Amniotic stem cell (primary cell): ENCODE data around the gene TOX4.
"Not testable (repeated sequence)": the region's sequence is repeated elsewhere in the genome, so short reads cannot be mapped to it uniquely, and the experiment has no call there.

Experiments used
- DNase-seq: peaks from one replicate; lab custom pipeline; 2025; lab: John Stamatoyannopoulos, UW

TOX4 gene

DNA sequence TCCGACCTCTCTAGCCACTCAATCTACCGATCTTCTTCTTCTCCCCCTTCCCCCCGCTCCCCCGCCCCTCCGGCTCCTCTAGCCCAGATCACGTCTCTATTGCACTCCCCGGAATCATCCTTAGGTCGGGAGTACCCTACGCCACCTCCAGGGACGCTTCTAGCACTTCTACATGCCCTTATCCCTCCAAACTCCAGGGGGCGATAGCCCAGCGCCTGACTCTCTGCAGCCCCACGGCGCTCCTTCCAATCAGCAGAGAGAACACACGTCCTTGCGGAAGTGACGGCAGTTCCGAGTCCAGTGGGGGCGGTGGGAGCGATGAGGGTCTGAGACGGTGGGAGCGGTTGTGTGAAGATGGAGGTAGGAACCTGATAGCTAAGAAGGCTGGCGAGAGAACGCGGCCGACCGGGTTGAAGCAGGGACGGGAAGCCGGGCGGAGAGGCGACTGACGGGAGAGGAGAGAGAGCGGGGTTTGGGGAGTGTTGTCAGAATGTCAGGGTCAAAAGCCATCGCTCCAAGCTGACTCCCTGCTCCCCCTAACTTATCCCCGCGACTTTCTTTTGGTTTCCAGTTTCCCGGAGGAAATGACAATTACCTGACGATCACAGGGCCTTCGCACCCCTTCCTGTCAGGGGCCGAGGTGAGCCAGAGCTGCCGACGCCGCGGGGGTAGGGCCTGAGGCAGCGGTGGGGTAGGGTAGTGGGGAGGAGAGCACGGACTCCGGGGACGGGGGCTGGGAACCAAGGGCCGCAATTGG is at the start of gene TOX4, which contains the start of gene RAB2B:
Gene TOX4, plus strand, starts transcription at position 271 of the 757 bp plus-strand sequence. Its CDS starts 84 bp downstream, at position 355.
Gene RAB2B, minus strand, starts transcription at position 35 of the 757 bp plus-strand sequence. CDS start 87 bp downstream, outside the sequence.
- DNase-seq: peak; percentile 98

DNA sequence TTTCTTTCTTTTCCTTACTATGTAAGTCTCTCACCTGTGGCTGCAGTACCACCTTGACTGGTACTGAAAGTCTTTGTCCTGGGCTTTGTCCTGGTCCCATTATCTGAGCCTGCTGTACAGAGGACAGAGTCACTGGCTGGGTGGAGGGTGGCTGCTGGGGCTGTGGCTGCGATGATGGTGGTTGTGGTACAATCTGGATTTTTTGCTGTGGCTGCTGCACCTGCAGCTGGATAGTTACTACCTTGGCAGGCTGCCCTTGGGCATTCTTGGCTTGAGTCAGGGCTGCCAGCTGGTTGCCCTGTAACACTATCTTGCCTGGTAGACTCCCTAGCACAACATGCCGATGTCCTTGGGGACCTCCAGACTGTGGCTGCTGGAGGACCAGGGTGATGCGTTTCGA is 48.1 kb upstream of the TOX4 start:
- no peak for DNase-seq

DNA sequence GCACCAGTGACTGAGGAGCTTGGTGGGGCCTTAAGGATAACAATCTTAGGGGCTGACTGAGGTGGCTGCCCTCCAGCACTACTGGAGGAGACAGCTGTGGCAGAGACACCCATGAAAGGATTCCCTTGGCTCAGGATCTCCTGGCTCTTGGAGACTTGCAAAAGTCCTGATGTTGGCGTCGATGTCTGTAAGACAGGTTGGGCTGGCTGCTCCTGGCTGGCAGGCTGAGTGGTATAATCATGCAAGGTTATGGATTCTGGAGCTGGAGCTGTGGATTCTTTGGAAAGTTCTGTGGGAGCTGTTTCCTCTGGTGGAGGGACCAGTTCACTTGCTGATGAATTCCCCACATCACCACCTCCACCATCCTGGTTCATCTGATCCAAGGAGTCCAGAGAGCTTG is 45.9 kb upstream of the TOX4 start:
- DNase-seq: no peak

DNA sequence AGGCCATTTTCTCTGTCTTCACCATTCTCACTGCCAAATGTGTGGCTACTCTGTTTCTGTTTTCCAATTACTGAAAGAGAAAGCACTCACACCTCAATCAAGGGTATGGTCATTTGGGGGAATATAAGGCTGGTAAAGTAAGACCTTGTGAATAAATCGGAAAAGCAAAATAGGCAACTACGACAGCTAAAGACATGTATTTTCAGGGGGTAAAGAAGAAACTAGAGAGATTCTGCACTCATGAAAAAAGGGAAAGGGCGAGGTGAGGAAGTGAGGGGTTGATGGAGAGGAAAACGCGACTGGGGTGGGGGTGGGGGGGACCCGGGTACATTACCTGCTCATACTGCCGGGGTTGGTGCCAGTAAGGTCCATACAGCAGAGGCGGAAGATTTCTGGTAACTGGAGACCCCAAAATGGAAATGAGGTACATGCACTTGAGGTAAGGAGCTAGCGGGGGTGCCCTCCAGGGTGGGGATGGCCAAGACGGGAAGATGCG is 40.4 kb upstream of the TOX4 start:
- DNase-seq: no peak

DNA sequence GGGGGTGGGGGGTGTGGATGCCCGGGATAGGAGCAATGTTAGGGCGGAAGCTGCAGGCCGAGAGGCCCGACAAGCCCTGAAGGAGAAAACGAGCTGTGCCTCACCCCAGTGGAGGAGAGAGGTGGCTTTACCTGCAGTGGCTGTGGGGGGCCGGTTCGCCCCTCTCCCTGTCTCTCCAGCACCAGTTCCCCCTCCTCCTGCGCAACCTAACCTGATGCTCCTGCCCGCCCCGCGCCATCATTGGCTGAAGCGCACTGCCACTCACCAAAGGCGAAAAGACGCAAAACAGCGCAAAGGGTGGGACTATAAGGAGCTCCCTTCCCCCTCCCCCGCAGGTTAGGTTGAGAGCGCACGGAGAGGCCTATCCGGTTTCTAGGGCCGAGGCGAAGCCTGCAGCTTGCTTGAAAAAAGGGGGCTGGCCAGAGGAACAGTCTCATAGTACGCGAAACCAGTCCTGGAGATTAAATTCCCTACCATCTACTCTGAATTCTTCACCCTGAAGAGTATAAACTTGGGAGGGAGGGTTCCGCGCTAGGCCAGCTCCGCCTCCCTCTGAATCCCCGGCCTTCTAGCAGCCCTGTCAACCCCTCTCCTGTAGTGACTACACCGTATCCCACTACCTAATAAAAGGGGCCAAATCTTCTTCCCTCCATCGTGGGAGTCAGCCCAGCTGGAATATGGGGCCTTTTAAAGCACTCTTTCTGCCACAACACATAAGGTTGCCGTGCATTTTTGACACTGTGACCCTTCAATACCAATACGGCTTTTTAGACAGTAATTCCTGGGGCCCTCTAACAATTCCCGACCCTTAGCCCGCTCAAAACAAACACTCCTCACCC is 39.7 kb upstream of the TOX4 start:
- DNase-seq: peak; percentile 96

DNA sequence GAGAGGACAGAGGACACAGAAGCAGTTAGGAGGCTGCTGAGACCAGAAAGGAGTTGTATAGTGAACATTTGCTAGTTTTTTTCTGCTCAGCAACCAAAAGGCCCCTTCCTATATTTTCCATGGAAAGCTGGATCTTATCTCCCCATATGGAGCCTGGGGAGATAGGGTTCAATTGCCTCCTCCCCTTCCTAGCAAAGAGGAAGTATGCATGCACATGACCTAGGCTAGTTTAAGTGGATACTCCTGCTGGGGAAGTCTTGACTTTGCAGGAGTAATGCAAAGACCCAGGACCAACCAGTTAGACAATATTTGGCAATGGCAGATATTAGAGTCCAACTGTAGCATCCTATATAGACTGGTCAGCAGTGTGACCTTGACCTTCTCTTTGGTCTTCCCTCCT is 36.1 kb upstream of the TOX4 start:
- DNase-seq: no peak

DNA sequence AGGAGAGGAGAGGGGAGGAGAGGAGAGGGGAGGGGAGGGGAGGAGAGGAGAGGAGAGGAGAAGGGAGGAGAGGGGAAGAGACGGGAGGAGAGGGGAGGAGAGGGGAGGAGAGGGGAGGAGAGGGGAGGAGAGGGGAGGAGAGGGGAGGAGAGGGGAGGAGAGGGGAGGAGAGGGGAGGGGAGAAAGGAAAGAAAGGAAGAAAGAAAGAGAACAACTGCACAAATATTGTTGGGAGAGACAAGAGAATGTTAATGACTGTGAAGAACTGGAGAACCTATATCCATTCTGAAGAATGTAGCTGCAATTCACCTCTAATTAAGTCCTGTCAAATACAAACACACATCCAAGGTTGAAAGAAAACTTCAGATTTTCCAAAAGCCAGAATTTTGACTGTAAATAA is 34.3 kb upstream of the TOX4 start:
- DNase-seq: not testable (repeated sequence)

DNA sequence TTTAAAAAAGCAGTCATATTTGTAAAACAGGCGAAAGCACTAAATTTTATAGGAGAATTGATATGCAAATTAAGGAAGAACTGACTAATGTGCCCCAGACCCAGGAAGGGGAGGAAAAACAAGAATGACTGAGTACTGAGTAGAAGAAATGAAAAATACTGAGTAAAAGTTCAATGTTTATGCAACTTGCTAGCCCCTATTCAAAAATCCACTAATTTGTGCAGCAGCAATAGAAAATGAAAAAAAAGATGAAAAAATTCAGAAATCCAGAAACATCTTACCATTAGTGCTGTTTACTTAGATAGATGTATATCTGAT is 27.1 kb upstream of the TOX4 start:
- no peak for DNase-seq

DNA sequence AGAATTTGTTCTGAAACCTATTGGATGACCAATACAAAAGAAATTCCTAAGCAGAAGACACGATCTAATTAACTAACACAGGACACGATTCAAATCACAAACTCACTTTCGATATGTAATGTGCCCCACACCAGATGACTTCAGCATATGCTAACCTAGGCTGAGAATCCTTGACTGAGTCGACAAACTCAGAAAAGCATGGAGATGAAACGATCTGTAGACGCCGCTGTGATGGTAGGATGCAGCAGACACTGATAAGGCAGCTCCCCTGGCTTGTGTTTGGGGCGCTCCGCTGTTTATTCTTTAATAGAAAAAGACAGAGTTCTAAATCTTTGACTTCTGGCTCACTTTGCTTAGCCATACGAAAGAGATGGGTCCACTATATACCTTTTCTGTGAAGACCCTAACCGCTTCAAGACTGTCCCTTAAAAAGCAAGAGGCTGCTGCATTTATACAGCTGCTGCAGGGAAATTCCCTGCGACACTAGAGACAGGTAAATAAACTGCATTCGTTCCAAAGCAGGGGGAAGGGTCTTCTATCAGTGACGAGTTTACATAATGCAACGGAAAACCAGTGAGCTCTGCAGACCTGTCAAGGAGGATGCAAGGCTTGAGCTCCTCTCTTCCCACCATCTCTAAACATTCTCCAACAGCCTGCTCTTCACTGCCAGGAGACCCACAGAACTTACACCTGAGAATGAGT is 22.0 kb upstream of the TOX4 start:
- no peak for DNase-seq

DNA sequence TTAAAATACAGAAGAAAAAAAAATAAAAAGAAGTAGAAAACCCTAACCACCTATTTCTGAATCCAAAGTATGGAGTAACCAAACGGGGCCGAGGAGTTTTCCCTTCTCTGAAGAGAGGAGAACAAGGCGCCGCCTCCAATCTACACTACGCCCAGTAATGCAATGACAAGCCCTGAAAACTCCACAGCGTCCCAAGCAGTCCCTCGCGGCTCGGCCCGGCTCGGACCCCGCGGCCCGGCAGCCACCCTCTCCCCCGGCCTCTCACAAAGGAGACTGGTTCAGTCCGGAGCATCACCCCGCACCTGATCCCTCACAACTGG is 21.4 kb upstream of the TOX4 start:
- DNase-seq: peak; percentile 17

DNA sequence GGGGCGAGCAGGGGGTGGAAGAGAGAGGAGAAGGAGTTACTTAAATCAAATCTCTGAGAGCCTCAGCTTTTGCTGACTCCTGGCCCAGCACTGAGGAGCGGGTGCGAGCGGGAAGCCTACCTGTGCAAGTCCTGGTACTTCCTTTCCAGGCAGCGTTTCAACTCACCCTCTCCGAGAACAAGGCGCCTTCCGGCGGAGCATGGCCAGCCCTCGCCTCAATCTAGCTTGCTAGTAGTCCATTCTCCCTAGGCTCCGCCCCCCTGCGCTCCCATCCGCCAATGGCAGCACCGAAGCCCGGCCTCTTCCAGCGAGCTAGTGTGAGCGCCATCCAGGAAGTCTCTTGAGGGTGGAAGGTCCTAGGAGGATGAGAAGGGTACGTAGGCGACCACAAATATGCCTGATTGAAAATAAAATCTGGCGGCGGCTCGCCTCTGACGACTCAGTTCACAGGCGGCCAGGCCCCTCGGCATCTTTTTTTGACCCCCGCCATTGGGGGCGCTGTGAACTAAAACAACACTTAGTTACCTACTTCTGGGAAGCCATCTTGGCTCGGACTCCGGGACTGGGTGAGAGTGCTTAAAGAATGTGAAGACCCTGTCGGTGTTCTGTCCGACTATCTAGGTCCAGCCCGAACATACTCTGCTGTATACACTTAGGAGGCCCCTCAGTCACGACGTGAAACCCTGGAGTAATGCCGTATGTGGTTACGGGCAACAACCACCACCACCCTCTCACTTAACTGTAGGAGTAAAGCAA is 20.9 kb upstream of the TOX4 start, which contains the start of gene CHD8:
Gene CHD8, minus strand, starts transcription at position 212 of the 756 bp plus-strand sequence. CDS start 24,480 bp downstream, outside the sequence.
- DNase-seq: peak; percentile 98

DNA sequence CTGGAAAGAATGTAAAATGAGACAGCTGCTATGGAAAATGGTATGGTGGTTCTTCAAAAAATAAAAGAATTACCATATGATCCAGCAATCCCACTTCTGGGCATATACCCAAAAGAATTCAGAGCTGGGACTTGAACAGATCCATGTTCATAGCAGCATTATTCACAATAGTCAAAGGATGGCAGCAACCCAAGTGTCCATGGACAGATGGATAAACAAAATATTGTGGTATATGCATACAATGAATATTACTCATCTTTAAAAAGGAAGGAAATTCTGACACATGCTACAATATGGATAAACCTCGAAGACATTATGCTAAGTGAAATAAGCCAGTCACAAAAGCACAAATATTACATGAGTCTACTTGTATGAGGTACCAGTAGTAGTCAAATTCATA is 9.4 kb upstream of the TOX4 start:
- DNase-seq: peak; percentile 86

DNA sequence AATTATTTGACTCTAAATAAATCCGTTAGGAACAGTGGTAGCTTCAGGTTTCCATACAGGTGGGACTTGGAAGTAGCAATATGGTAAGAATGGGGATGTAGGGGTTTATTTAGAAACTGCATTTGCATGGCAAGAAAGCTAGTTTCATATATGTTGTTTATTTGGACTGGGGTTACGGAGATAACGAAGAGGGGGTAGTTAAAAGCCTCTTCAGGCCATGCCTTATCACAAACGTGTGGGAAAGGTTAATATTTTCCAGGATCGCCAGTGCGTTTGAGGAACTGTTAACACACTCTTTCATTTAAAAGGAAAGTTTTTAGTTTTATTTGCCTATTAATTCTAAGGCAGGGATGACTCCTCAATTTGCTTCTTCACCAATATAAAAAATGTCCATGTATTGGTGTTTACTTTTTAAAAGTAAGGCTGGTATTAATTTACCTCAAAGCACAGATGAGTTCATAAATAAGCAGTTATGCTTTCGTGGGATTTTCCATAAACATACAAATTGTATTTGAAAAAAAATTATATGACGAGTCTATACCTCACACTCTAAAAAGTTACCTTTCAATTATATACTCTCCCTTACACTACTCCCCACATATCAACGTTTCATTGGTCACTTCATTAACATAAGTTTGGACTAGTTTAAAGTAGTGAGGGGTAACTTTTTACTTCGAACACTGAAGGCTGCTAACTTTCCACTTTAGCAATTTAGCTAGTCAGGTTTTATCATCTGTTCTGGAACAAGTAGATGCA is 1.1 kb upstream of the TOX4 start:
- no peak for DNase-seq

DNA sequence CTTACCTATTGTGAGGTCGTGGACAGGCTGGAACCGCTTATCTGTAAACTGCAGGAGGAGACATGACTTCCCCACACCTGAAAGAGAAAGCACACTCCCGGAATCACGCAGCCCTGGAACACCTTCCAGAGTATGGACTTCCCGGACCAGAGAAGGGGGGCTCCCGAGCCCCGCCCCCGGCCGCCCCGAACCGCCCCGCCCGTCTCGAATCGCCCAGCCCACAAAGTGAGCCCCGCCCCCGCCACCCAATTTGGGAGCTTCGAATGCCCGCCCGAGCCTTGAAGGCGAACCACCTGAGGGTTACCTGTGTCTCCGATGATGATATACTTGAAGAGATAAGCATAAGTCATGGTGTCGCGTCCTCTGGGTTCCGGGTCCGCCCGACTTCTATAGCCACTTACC is 471 bp upstream of the TOX4 start:
- DNase-seq: peak; percentile 62

DNA sequence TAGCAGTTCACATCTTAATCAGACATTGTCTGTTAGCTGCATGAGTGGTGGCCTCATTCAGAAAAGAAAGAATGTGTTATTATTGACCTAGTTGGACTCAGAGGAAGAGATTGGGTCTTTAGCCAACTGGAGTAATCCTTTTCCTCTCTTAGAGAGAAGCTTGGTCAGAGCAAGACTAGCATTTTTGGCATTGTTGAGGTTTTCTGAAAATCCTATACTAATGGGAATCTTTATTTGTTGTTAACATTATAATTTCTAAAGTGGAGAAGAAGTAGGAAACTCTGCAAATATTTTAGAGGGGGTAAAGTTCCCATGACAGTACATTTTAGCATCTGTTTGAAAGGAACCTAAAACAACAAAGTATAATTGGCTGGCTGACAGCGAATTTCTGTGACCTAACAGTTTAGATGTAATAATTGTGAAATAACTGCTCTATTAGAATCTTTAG is 9.7 kb downstream of the TOX4 start:
- peak; percentile 11 for DNase-seq

DNA sequence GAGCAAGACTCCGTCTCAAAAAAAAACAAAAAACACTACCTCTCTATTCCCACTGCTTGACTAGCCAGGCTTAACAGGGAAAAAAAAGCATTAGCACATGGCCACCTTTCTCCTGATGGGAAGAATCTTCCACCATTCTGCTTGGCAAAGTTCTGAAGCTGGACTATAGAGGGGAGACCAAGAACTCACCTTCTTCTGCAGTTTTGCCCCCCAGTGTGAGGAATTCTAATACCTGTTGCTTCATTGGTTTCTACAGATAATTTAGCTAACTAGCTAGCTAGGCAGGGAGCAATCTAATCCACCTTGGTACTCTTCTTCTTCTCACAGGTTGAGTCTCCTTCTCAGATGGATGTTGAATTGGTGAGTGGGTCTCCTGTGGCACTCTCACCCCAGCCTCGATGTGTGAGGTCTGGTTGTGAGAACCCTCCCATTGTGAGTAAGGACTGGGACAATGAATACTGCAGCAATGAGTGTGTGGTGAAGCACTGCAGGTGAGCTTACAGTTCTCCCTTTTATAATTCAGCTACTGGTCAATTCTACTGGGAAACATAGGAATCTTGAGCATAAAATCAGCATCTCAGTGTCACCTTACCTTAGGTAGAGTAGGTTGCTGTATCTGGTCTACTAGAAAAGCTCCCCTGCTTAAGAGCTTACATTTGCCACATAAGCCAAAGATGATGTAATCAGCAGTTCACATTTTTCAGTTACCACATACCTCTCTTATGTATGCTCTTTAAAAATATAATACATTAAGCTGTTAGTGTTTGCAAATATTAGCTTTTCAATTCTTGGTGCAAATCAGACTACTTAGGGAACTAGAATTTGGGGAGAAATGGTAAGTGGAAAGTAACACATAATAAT is 18.1 kb downstream of the TOX4 start:
- DNase-seq: no peak

DNA sequence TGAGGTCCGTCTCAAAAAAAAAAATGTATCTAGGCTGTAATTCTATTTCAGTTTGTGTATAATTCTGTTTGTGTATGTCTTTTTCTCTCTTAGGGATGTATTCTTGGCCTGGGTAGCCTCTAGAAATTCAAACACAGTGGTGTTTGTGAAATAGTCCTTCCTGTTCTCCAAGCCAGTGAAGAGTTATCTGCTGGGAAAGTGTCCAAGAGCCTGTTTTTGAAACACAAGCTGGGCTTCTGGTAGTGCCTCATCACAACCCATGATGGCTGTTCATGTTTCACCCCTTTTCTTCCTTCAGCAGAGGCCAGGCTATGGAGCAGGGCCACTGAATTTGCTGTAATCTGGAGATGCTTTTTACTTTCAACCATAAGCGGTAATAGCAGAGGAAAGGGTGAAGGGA is 19.5 kb downstream of the TOX4 start:
- DNase-seq: no peak

DNA sequence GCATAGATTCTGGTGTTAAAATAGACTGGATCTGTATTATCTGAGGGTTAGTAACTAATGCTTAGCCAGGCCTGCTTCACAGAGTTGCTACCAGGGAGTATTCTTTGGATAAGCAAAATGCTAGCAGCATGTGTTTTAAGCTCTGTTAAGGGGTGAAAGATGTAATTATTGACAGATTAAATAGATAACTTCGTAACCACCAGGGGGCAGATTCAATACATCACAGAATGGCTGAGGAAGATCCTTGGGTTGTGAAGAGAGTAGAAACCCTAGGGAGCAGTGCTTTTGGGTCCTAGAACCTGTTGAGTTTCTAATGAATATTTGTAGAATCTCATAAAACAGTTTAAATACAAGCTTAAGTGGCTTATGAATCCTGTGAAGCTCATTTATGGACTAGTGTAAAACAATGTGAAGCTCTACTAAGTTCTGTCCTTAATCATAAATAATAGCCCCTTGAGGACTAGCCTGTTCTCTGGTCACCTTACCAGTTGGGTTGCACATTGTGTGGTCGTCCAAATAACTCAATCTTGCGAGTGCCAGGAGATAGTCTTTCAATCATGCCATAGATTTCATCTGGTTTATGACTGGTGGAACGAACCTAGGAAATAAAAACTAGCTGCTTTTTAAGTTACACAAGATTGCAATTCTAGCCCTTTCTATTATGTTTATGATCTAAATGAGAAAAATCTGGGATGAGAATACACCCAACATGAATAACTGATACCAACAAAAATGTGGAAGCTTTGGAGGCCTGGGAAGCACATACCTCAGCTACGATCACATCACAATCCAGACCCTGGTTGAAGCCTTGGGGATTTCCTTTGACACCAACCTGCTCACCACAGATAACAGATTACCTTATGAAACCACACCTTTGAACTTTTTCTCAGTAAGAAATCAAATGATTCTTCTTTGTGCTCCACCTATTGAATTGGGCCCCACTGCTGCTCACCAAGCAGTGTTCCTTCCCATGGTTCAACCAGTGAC is 21.8 kb downstream of the TOX4 start:
- DNase-seq: peak; percentile 32

DNA sequence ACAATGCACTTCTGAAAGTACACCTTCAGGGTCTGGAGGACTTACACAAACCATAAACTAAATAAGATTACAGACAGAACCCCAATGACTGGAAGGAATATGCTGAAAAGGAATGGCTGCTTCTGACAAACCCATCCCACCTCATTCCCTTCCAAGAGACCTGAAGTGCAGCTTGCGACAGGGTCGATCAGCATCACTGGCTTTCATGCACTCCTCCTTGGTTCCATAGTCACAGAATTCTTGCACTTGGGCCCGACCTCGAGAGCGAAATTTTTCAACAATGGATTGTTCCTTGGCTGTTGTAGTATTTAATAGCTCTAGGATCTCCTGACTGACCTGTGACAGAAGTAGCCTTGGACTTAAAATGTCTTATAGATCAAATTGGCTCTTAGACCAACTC is 24.6 kb downstream of the TOX4 start:
- DNase-seq: no peak
